Measurements from ENCODE around the gene FAM111B. TPM values are rescaled to one million over a fixed set of nuclear protein-coding genes. Genes with fewer than 3 reads are reported as not detected.

Gene FAM111B
- total RNA-seq, 3 donors from 2014 or later, result 0.32 to 0.66 (median 0.44) TPM

- peak in 1 of 2 donors; percentile 64 for DNase-seq (ENCODE audit: low spot score in 2 of 2)
- TF ChIP-seq POLR2AphosphoS5 (IDR thresholded peaks at IDR 0.05) (peak in 1 of 3 donors; percentile 35), POLR2A (IDR thresholded peaks at IDR 0.05) (no peak), CTCF (IDR thresholded peaks at IDR 0.05) (no peak)
- Histone ChIP-seq H3K27me3 (no peaks in the 10 kb centered on the region), H3K4me1 (peaks cover 0 to 6% of the 10 kb centered on the region in 2 donors), H3K9me3 (peaks cover 0 to 1% of the 10 kb centered on the region in 2 donors), H3K4me3 (peak overlapping the region; percentile 58 to 96 (median 72)), H3K27ac (peak overlapping the region; percentile 69 to 91), H3K36me3 (no peaks in the 10 kb centered on the region)
- intact Hi-C loops (cut with DNase I; ENCODE audit: low total_unique reads), result loop anchor here (5.0 to 10.0 kb wide), 2 partner anchors 33 to 1369 kb away; no protein-coding TSS in a partner anchor
Measured at GRCh38 chr11:59173964-59174663, 67.1 kb downstream of the FAM111B start.

DNA sequence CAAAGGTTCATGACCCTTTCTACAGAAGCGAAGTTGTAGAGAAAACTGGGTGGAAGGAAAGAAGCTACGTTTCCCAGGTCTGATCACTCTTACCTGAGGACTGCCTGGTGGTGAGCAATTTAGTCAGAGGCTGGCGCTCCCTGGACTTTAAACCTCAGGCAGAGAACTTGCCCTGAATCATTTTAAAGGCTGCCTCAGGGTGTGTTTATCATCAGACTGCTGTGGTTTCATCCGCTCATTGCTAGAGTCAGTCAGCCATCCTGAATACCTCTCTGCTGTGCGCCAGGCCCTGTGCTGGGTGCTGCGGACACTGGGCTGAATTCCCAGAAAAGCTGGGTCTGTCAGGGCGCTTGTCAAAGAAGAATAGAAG is 67.6 kb downstream of the FAM111B start:
- Histone ChIP-seq H3K27ac (peak overlapping the region; percentile 50 to 91), H3K9me3 (peaks cover 0 to 6% of the 10 kb centered on the region in 2 donors), H3K27me3 (no peaks in the 10 kb centered on the region), H3K4me3 (peak overlapping the region in 1 of 3 donors; percentile 19), H3K36me3 (no peaks in the 10 kb centered on the region), H3K4me1 (peaks cover 0 to 6% of the 10 kb centered on the region in 2 donors)
- TF ChIP-seq POLR2AphosphoS5 (IDR thresholded peaks at IDR 0.05) (no peak), CTCF (IDR thresholded peaks at IDR 0.05) (no peak), POLR2A (IDR thresholded peaks at IDR 0.05) (no peak)
- DNase-seq (ENCODE audit: low spot score in 2 of 2), result no peak
- intact Hi-C loops (cut with DNase I; ENCODE audit: low total_unique reads), result loop anchor here (5.0 to 10.0 kb wide), 2 partner anchors 33 to 1370 kb away; no protein-coding TSS in a partner anchor

- TF ChIP-seq CTCF (IDR thresholded peaks at IDR 0.05) (no peak), POLR2A (IDR thresholded peaks at IDR 0.05) (no peak), POLR2AphosphoS5 (IDR thresholded peaks at IDR 0.05) (no peak)
- H3K4me3 ChIP-seq, result peak overlapping the region in 1 of 3 donors; percentile 19
- peaks cover 0 to 7% of the 10 kb centered on the region in 2 donors for H3K9me3 ChIP-seq
- H3K36me3 ChIP-seq, result no peaks in the 10 kb centered on the region
- H3K27ac ChIP-seq, result peak overlapping the region; percentile 50 to 91
- H3K4me1 ChIP-seq, result peaks cover 0 to 6% of the 10 kb centered on the region in 2 donors
- intact Hi-C loops (cut with DNase I; ENCODE audit: low total_unique reads), result loop anchor here (10.0 kb wide), 1 partner anchor 1370 kb away; no protein-coding TSS in a partner anchor
- H3K27me3 ChIP-seq, result no peaks in the 10 kb centered on the region
- no peak for DNase-seq (ENCODE audit: low spot score in 2 of 2)
Measured at GRCh38 chr11:59175091-59175501, 68.1 kb downstream of the FAM111B start.

DNA sequence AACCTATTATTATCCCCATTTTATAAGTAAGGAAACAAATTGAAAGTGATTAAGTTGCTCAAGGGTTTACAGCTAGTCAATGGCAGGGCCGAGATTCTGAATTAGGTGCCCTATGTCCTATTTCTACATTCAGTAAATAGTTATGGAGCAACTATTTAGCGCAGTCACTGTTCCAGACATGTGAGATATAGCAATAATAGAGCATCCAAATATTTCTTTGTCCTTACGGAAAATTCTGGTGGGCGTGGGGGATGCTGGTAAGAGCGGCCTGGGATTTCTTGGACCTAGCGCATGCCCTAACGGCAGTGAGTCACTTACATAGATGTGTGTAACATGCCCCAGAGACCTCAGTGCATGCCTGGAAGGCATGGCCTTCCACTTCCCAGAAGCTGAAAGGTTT is 69.3 kb downstream of the FAM111B start:
- Histone ChIP-seq H3K4me1 (peaks cover 0 to 6% of the 10 kb centered on the region in 2 donors), H3K27me3 (no peaks in the 10 kb centered on the region), H3K36me3 (no peaks in the 10 kb centered on the region), H3K4me3 (no peak overlapping the region), H3K9me3 (peaks cover 0 to 7% of the 10 kb centered on the region in 2 donors), H3K27ac (no peak overlapping the region)
- intact Hi-C loops (cut with DNase I; ENCODE audit: low total_unique reads), result loop anchor here (10.0 kb wide), 1 partner anchor 1372 kb away; no protein-coding TSS in a partner anchor
- no peak for DNase-seq (ENCODE audit: low spot score in 2 of 2)
- TF ChIP-seq CTCF (IDR thresholded peaks at IDR 0.05) (no peak), POLR2AphosphoS5 (IDR thresholded peaks at IDR 0.05) (no peak)

Other genes with a start within 250 kb of the FAM111B start
- 1 to 10 TPM in 1 of 3 donors, under 1 TPM in 1, not detected in 1; 0.73 to 1.6 TPM for gene GLYATL1, start 167.7 kb upstream of the FAM111B start, total RNA-seq
- not detected for gene GLYATL1B, start 20.9 kb upstream of the FAM111B start, total RNA-seq
- 10 to 100 TPM; 37.0 to 48.0 (median 44.6) TPM for gene FAM111A, start 35.6 kb downstream of the FAM111B start, total RNA-seq
- gene DTX4, start 64.9 kb downstream of the FAM111B start, total RNA-seq, result 10 to 100 TPM in 2 of 3 donors, 1 to 10 TPM in 1; 7.5 to 22.9 (median 10.8) TPM
- 10 to 100 TPM in 2 of 3 donors, 1 to 10 TPM in 1; 2.6 to 65.4 (median 13.2) TPM for gene MPEG1, start 105.7 kb downstream of the FAM111B start, total RNA-seq